CD4-positive, alpha-beta T cell treated with Interleukin-4 for 4 hours (primary cell): ENCODE data around the gene POTED.
"Not testable (repeated sequence)": the region's sequence is repeated elsewhere in the genome, so short reads cannot be mapped to it uniquely, and the experiment has no call there.

Experiments
- DNase-seq: peaks from one replicate; pipeline ENCODE4 v3.0.0-alpha.2; 2020

The POTED gene

DNA sequence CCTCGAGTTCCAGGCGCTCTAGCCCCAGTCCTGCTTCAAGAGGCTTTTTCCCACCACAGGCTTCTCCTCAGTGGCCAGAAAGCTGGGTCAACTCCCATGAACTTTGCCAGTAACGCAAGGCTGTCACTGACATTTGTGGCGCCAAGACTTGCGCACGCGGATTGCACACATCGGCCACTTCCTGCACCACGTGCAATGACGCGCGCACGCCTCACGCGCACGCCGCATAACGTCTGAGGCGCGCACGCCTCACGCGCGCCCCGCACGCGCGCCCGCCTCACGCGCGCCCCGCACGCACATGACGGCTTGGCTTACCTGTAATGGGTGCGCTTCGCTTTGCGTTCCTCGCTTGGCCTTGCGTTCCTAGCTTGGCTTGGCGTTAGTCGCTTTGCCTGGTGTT lies at the start of gene POTED:
TSS of gene POTED (plus strand) at position 301 of the 400 bp plus-strand sequence. CDS start 452 bp downstream, outside the sequence.
- DNase-seq = not testable (repeated sequence)

DNA sequence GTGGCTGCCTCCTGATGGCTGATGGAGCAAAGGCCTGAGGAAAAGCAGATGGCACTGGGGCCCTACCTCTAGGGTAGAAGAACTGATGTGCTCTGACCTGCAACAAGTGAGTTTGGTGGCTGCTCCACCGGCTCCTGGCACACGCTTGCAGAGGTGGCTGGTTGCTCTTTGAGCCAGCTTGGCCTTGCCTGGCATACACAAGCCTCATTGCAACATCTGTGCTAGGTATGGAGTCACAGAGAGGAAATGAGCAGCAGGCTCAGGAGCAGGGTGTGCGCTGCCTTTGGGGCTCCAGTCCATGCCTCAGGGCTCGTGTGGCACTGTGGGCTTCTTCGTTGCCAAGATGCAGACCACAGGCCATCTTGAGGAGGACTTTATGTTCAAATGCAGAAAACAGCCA lies 40.5 kb downstream of the POTED start:
- DNase-seq = not testable (repeated sequence)

DNA sequence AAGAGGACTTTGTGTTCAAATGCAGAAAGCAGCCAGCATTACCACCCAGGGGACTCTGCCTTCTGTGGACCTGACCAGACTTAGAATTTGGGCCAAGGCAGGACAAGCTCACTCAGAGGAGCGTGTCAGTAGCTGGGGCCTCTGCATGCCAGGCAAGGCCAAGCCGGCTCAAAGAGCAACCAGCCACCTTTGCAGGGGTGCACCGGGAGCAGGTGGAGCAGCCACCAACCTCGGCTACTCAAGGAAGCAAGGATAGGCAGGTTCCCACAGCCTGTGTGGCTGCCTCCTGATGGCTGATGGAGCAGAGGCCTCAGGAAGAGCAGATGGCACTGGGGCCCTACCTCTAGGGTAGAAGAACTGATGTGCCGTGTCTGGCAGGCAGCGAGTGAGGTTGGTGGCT lies 42.2 kb downstream of the POTED start:
- DNase-seq = not testable (repeated sequence)
